ENCODE measurements around the gene TFPT.
A peak's percentile ranks its signal among the peaks of the same experiment; 100 is the strongest.

Gene TFPT

GRCh38 chr19:54115109-54116063, at the start of gene TFPT, which contains the start of gene PRPF31:
TSS of gene TFPT (minus strand) at chr19:54115657. CDS start at chr19:54115269, 388 bp downstream.
TSS of gene PRPF31 (plus strand) at chr19:54115754. CDS start at chr19:54118279, 2,525 bp downstream.
- DNase-seq (ENCODE audit: low read depth in 1 of 2, low spot score in 1 of 2) = peak; percentile 90 to 97

GRCh38 chr19:54165222-54165621, 49.8 kb upstream of the TFPT start:
- DNase-seq (ENCODE audit: low read depth in 1 of 2, low spot score in 1 of 2) = no peak

DNA sequence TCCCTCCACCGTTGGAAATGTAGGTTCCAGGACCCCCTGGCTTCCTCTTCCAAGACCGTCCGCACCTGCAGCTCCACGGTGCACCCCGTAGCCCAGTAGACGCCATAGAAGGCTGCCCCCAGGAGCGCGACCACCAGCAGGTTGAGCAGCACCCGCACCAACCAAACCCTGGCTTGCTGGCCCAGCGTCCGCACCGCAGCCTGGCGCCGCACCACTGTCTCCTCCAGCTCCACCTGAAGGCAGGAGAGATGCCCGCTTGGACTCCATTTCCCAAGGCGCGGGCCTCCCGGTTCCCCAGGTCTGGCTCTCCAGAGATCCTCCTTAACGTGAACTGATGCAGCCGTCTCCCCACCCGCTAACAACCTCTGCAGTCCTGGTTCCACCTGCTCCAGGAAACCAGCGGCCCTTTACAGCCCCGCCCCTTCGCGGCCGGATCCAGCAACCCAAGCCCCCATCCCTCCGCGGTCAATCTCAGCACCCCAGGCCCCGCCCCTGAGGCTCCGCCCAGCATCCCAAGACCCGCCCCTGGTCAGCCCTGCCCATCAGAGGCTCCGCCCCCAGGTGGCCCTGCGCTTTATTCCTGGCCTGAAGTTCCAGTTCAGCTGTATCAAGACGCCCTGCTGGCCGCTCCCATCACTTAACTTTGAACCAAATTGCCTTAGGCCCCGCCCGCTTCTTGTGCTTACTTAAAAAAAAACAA, 49.1 kb upstream of the TFPT start:
- DNase-seq (ENCODE audit: low read depth in 1 of 2, low spot score in 1 of 2) = peak in 1 of 2 donors; percentile 25

DNA sequence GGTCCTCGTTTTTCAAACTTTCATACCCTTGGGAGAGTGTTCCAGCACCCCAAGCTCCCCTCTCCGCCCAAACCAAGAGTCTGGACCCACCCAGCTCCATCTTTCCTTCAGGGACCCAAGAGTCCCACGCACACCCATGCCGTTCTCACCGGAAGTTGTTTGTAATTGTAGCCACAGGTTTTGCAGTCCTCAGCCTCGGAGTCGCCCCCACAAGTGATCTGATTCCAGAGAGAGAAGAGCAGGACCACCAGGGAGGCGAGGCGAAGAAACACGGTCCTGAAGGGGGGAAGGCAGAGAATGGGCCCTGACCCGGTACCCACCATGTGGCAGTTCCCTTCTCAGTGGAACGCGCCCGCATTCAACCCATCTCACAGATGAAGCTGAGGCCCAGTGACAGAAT, 47.4 kb upstream of the TFPT start:
- DNase-seq (ENCODE audit: low read depth in 1 of 2, low spot score in 1 of 2) = no peak

DNA sequence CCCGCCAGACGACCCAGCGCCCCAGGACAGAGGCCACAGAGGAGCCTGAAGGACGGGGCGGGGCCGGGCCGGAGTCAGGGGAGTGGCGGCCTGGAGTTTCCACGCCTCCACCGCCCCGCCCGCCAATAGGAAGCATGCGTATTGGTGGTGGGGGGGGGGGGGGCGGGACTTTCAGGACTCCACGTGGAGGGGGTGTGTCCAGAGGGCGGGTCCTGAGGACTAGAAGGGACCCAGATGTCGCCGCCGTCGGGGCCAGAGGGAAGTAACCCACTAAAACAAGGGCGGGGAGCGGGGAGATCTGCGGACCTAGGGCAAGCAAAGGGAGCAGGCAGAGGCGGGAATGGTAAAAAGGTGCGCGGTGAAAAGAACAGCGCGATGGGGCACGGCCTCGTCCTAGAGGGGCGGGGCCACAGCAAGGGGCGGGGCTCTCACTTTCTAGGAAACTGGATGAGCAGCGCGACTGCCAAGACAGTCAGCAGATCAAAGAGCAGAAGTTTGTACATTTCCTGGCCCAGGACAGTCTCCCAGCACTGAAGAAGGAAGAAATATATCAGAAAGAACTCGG, 46.9 kb upstream of the TFPT start:
- DNase-seq (ENCODE audit: low read depth in 1 of 2, low spot score in 1 of 2) = peak; percentile 65 to 70

DNA sequence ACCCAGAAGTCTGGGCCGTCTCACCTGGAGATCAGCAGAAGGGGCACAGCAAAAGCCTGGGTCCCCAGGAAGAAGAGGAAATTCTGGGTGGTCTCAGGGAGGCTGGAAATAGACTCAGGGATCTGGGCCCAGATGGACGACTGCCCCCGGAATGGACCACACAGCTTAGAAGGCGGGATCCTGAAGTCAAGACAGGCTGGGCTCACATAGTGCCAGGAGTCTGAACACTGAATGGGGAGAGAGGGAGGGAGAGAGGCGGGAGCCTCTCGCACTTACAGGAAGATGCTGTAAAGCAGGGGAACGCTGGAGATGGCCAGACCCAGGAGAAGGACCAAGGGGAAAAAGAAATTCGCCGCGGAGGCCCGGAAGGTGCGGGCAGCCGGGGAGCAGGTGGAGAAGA, 45.4 kb upstream of the TFPT start:
- DNase-seq (ENCODE audit: low read depth in 1 of 2, low spot score in 1 of 2) = no peak

- no peak for DNase-seq (ENCODE audit: low read depth in 1 of 2, low spot score in 1 of 2)
Observed at GRCh38 chr19:54160182-54160811, 44.8 kb upstream of the TFPT start.

DNA sequence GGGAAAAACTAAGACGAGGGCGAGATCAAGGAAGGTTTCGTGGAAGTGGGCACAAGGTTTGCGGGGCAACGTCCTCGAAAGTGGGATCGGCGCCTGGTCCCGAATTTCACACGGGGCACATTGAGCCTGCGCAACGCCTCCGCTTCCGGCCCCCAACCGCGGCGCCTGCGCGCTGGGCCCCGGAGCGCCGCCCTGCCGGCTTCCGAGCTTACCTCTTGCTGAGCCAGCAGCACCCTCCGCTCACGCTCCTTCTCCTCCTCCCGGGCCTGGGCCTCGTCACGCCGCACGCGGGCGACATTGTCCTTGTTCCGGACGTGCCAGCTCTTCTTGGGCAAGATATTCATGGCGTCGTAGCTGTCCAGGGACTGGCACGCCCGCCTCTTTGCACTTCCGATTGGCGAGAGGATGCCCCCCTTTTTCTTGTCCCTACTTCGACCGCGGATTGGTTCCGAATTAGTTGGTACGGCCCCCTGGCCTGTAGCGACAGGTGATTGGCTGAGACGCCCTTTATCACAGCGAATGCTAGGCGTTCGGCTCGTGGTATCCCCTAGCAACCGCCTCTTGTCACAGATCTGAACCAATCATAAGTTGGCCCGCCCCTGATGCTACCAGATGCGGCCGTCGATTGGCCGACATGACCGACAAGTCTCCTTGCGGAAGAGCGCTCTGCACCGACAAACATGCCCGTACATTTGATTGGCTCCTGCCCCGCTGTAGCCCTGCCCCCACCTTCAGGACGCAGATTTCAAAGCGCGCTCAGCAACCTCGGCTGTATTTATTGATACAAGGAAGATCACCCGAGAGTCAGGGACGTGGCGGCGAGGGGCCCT, 44.1 kb upstream of the TFPT start, which contains the start of gene LENG1:
TSS of gene LENG1 (minus strand) at position 370 of the 830 bp plus-strand sequence. CDS start at position 344, 26 bp downstream.
- peak; percentile 86 to 100 for DNase-seq (ENCODE audit: low read depth in 1 of 2, low spot score in 1 of 2)

DNA sequence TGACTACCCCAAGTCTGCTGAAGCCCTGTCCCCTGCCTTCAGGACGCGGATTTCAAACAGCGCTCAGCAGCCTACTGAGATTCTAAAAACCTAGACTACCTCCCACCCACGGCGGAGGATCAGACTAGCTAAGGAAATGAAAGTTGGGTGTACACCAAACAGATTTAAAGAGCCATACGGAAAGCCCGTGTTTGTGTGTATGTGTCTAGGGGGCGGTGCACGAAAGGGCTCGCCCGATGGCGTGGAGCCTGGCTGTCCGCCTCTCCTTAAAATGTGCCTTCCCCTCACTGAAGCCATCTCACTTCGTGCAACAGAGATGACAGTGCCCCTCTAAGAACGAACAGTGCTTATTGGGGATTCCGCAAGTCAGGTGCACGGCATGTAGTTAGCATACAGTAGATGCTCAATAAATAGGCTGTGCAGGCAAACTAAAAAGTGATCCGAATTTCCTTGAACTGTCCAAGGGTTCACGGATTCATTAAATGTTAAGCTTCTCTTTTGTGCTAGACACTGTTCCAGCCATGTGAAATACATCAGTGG, 43.4 kb upstream of the TFPT start:
- DNase-seq (ENCODE audit: low read depth in 1 of 2, low spot score in 1 of 2) = no peak

- no peak for DNase-seq (ENCODE audit: low read depth in 1 of 2, low spot score in 1 of 2)
Observed at GRCh38 chr19:54156953-54157352, 41.5 kb upstream of the TFPT start.

GRCh38 chr19:54156490-54156889, 41.0 kb upstream of the TFPT start:
- DNase-seq (ENCODE audit: low read depth in 1 of 2, low spot score in 1 of 2) = no peak

DNA sequence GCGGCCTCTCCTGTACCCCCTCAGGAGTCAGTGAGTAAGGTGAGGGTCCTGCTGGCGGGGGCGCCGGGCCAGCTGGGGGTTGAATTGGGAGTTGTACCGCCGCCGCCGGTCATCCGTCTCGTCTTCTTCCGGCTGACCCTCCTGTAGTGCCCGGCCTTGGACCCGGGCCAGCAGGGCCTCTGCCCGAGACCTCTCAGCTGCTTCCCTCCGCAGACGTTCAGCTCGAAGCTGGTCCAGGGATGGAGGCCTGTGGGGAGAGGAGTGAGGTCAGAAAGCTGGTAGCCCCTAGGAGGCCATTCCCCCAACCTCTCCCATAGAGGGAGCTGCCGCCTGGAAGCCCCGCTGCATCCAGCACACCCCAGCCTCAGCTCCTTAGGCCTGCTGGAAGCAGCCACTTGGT, 40.2 kb upstream of the TFPT start:
- no peak for DNase-seq (ENCODE audit: low read depth in 1 of 2, low spot score in 1 of 2)

DNA sequence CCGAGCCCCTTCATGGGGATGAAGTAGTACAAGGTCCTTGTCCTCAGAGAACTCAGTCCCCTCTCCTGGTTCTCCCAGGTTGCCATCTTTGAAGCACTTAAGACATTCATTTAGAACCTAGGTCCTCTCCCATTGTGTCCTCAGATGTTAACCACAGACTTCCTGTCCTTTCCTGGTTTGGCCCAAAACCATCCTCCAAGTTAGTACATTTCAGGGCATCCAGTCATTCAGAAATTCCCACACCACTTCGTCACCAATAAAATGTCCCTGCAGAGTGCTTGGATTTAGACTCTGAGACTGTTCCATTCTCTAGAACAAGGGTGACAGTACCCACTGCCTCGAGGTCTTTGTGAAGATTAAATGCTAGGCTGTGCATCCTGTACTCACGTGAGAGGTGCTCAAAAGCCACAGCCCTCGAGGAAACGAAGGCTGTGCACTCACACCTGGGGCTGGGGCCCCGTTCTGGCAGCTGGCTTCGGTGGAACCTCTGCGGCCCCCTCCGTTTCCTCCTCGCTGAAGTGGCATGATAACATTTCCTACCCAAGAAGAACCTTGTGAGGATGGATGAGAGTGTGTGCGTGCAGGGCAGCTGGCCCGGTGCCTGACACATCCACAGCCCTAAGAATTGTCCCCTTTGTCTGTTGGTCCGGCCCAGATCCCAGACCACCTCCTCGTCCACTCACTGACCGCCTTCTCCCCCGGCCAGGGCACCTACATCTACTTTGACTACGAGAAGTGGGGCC, 39.3 kb upstream of the TFPT start:
- DNase-seq (ENCODE audit: low read depth in 1 of 2, low spot score in 1 of 2) = no peak

DNA sequence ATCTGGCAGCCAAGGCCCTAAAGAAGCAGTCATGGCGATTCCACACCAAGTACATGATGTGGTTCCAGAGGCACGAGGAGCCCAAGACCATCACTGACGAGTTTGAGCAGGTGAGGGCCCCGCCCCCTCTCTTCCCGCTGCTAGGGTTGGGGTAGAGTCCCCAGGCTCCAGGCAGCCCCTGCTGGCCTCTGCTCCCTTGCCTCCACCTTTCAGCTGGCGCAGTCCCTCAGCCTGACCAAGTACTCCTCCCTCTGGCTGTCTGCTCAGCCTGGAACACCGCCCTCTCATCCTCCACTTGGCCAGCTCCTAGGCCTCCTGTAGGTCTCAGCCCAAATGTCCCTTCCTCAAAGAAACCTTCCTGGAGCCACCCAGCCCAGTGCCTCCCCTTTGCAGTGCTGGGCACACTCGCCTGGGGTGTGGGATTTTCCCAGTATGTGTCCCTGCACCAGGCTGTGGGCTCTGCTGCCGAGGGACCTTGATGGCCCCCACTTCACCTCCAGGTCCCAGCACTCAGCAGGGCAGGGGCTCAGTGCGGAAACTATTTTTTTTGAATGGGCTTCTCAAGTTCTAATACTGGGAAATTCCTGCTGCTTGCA, 38.4 kb upstream of the TFPT start:
- no peak for DNase-seq (ENCODE audit: low read depth in 1 of 2, low spot score in 1 of 2)

- DNase-seq (ENCODE audit: low read depth in 1 of 2, low spot score in 1 of 2) = no peak
Observed at GRCh38 chr19:54152878-54153524, 37.5 kb upstream of the TFPT start.

GRCh38 chr19:54152267-54152666, 36.8 kb upstream of the TFPT start:
- DNase-seq (ENCODE audit: low read depth in 1 of 2, low spot score in 1 of 2) = no peak

DNA sequence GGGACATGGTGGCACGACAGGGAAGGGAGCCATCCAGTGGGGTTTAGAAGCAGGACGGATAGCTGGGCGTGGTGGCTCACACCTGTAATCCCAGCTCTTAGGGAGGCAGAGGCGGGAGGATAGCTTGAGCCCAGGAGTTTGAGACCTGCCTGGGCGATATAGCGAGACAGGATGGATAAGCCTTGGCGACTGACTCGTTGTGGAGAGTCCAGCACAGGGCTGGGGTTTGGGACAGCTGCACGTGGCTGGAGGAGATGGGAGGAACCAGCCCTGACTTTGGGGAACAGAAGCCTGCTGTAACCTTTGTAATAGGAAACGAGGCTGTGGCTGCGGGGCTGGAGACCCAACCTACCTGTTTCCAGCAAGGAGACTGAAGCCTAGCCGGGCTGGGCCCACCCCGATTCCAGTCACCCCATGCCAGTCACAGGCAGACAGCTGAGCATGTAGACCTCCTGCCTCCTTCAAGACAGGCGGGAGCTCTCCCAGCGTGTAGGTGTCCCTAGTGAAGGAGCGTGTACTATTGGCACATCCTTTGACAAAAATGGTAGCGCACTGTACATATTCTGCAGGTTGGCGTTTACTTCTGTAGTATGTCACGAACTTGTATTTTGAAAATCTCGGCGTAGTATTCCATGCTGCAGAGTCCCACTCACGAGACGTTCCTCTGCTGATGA, 36.0 kb upstream of the TFPT start:
- DNase-seq (ENCODE audit: low read depth in 1 of 2, low spot score in 1 of 2) = no peak
